ENCODE measurements around the gene DENND1C. TPM values are rescaled to one million over a fixed set of nuclear protein-coding genes. Genes with fewer than 3 reads are reported as not detected.

The DENND1C gene
- total and polyA plus RNA-seq, 2 experiments from 2014 or later, result 3.1 to 6.1 TPM

DNA sequence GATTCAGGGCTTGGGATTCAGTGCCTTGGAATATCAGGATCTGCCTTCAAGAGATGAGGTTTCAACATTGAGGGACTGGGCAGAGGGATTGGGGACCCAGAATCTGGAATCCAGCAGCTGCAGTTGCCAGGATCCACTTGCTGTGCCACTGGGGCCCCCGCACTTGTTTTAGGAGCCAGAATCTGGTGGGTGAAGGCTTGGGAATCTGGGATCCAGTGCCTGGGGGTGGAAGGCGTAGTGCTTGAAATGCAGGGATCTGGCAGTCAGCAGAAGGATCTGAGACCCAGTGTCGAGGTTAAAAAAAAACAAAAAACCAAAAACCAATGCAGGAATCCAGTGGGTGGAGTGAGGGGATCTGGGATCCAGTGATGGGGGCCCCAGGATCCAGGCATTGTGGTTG, 40.7 kb downstream of the DENND1C start (continued):
- TF ChIP-seq, protein P1, sequence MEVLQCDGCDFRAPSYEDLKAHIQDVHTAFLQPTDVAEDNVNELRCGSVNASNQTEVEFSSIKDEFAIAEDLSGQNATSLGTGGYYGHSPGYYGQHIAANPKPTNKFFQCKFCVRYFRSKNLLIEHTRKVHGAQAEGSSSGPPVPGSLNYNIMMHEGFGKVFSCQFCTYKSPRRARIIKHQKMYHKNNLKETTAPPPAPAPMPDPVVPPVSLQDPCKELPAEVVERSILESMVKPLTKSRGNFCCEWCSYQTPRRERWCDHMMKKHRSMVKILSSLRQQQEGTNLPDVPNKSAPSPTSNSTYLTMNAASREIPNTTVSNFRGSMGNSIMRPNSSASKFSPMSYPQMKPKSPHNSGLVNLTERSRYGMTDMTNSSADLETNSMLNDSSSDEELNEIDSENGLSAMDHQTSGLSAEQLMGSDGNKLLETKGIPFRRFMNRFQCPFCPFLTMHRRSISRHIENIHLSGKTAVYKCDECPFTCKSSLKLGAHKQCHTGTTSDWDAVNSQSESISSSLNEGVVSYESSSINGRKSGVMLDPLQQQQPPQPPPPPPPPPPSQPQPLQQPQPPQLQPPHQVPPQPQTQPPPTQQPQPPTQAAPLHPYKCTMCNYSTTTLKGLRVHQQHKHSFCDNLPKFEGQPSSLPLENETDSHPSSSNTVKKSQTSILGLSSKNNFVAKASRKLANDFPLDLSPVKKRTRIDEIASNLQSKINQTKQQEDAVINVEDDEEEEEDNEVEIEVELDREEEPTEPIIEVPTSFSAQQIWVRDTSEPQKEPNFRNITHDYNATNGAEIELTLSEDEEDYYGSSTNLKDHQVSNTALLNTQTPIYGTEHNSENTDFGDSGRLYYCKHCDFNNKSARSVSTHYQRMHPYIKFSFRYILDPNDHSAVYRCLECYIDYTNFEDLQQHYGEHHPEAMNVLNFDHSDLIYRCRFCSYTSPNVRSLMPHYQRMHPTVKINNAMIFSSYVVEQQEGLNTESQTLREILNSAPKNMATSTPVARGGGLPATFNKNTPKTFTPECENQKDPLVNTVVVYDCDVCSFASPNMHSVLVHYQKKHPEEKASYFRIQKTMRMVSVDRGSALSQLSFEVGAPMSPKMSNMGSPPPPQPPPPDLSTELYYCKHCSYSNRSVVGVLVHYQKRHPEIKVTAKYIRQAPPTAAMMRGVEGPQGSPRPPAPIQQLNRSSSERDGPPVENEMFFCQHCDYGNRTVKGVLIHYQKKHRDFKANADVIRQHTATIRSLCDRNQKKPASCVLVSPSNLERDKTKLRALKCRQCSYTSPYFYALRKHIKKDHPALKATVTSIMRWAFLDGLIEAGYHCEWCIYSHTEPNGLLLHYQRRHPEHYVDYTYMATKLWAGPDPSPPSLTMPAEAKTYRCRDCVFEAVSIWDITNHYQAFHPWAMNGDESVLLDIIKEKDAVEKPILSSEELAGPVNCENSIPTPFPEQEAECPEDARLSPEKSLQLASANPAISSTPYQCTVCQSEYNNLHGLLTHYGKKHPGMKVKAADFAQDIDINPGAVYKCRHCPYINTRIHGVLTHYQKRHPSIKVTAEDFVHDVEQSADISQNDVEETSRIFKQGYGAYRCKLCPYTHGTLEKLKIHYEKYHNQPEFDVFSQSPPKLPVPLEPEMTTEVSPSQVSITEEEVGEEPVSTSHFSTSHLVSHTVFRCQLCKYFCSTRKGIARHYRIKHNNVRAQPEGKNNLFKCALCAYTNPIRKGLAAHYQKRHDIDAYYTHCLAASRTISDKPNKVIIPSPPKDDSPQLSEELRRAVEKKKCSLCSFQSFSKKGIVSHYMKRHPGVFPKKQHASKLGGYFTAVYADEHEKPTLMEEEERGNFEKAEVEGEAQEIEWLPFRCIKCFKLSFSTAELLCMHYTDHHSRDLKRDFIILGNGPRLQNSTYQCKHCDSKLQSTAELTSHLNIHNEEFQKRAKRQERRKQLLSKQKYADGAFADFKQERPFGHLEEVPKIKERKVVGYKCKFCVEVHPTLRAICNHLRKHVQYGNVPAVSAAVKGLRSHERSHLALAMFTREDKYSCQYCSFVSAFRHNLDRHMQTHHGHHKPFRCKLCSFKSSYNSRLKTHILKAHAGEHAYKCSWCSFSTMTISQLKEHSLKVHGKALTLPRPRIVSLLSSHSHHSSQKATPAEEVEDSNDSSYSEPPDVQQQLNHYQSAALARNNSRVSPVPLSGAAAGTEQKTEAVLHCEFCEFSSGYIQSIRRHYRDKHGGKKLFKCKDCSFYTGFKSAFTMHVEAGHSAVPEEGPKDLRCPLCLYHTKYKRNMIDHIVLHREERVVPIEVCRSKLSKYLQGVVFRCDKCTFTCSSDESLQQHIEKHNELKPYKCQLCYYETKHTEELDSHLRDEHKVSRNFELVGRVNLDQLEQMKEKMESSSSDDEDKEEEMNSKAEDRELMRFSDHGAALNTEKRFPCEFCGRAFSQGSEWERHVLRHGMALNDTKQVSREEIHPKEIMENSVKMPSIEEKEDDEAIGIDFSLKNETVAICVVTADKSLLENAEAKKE (CRISPR knock-in tag; IDR thresholded peaks at IDR 0.05), result no peak
- TF ChIP-seq, protein P2, sequence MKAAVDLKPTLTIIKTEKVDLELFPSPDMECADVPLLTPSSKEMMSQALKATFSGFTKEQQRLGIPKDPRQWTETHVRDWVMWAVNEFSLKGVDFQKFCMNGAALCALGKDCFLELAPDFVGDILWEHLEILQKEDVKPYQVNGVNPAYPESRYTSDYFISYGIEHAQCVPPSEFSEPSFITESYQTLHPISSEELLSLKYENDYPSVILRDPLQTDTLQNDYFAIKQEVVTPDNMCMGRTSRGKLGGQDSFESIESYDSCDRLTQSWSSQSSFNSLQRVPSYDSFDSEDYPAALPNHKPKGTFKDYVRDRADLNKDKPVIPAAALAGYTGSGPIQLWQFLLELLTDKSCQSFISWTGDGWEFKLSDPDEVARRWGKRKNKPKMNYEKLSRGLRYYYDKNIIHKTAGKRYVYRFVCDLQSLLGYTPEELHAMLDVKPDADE (IDR thresholded peaks at IDR 0.05), result no peak

DNA sequence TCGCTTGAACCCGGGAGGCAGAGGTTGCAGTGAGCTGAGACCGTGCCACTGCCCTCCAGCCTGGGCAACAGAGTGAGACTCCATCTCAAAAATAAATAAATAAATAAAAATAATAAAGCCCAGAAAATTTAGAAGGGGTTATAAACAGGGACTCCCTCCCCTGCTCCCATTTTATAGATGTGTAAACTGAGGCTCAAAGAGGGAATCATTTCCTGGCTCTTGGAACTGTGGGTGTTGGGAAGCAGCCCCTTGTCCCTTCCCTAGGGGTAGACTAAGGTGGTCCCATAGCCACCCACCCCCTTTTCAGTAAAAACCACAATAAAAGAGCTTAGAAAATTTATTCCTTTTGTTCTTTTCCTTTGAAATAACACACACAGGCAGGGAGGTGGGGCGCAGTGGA, 41.8 kb downstream of the DENND1C start:
- no peak overlapping the region for H3K4me3 Mint-ChIP-seq
- H3K27me3 Mint-ChIP-seq (ENCODE audit: insufficient read depth, low read depth, poor library complexity), result no peaks in the 10 kb centered on the region
- Histone ChIP-seq H3K36me3 (ENCODE audit: insufficient read depth) (no peaks in the 10 kb centered on the region), H3K4me3 (no peak overlapping the region), H3K9me2 (ENCODE audit: insufficient read depth) (no peaks in the 10 kb centered on the region), H3K4me1 (ENCODE audit: insufficient read depth) (no peaks in the 10 kb centered on the region), H3K27ac (ENCODE audit: low read depth) (no peak overlapping the region), H3K27me3 (ENCODE audit: insufficient read depth) (no peaks in the 10 kb centered on the region), H3K4me2 (no peak overlapping the region), H2AFZ (no peak overlapping the region), H3F3A (replicated peaks; ENCODE audit: low read depth) (no peaks in the 10 kb centered on the region), H3K79me2 (replicated peaks; ENCODE audit: insufficient read depth) (no peaks in the 10 kb centered on the region), H4K20me1 (replicated peaks; ENCODE audit: insufficient read depth) (no peaks in the 10 kb centered on the region; the same call in 1 of the 2 replicates)
- no peaks in the 10 kb centered on the region for H3K36me3 Mint-ChIP-seq (ENCODE audit: low read depth)
- DNase-seq (ENCODE audit: low spot score), result no peak
- no peaks in the 10 kb centered on the region for H3K4me1 Mint-ChIP-seq
- H3K27ac Mint-ChIP-seq, result no peak overlapping the region
- no peak for ATAC-seq
- H3K9me3 Mint-ChIP-seq, result no peaks in the 10 kb centered on the region
- no peak for TF ChIP-seq ZNF114 (CRISPR knock-in tag; IDR thresholded peaks at IDR 0.05)
- TF ChIP-seq, protein P1 (CRISPR knock-in tag; IDR thresholded peaks at IDR 0.05), result no peak
- TF ChIP-seq JUNB (IDR thresholded peaks at IDR 0.05; ENCODE audit: unreplicated experiment), result no peak
- TF ChIP-seq CREB1 (CRISPR knock-in tag; IDR thresholded peaks at IDR 0.05; ENCODE audit: low read depth), result no peak
- TF ChIP-seq, protein P3, sequence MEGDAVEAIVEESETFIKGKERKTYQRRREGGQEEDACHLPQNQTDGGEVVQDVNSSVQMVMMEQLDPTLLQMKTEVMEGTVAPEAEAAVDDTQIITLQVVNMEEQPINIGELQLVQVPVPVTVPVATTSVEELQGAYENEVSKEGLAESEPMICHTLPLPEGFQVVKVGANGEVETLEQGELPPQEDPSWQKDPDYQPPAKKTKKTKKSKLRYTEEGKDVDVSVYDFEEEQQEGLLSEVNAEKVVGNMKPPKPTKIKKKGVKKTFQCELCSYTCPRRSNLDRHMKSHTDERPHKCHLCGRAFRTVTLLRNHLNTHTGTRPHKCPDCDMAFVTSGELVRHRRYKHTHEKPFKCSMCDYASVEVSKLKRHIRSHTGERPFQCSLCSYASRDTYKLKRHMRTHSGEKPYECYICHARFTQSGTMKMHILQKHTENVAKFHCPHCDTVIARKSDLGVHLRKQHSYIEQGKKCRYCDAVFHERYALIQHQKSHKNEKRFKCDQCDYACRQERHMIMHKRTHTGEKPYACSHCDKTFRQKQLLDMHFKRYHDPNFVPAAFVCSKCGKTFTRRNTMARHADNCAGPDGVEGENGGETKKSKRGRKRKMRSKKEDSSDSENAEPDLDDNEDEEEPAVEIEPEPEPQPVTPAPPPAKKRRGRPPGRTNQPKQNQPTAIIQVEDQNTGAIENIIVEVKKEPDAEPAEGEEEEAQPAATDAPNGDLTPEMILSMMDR (conservative IDR thresholded peaks at IDR 0.05; ENCODE audit: low read depth in 2 of 2), result no peak
- no peak for TF ChIP-seq POLR2AphosphoS5 (IDR thresholded peaks at IDR 0.05; ENCODE audit: low read depth)
